WTC11 (cell line): ENCODE data around the gene ADGRL3. TPM values are rescaled to one million over a fixed set of nuclear protein-coding genes. Genes with fewer than 3 reads are reported as not detected.

ENCODE experiments used
- ATAC-seq: fragments of 200-7000 bp; cut with Tn5 transposase; 2 replicates; pipeline ENCODE4 v1.10.0; 2021; ENCODE audit warnings: mild to moderate bottlenecking, moderate library complexity
- CTCF ChIA-PET: fragments of 300-600 bp; sonication (Branson Sonifier 250); formaldehyde crosslinking; loops from one replicate; lab custom pipeline; 2021; ENCODE audit warnings: antibody characterized with exemption; lab: Charles Lee
- POLR2A ChIA-PET: fragments of 350-600 bp; sonication (Branson Sonifier 250); formaldehyde crosslinking; loops from one replicate; lab custom pipeline; 2021; ENCODE audit warnings: antibody characterized with exemption; lab: Charles Lee
- DNase-seq: peaks from one replicate; pipeline ENCODE4 v3.0.0; 2021; ENCODE audit warnings: low spot score
- H3K27ac Mint-ChIP-seq: 2 replicates; pipeline ENCODE4 v1.8.0; 2021; ENCODE audit warnings: mixed read lengths
- H3K27me3 Mint-ChIP-seq: 2 replicates; pipeline ENCODE4 v1.8.0; 2021; ENCODE audit warnings: low read depth, mild to moderate bottlenecking, moderate library complexity, mixed read lengths
- H3K36me3 Mint-ChIP-seq: 2 replicates; pipeline ENCODE4 v1.8.0; 2021; ENCODE audit warnings: mixed read lengths
- H3K4me1 Mint-ChIP-seq: 2 replicates; pipeline ENCODE4 v1.8.0; 2022; ENCODE audit warnings: mixed read lengths
- H3K4me3 Mint-ChIP-seq: 2 replicates; pipeline ENCODE4 v1.8.0; 2021; ENCODE audit warnings: mild to moderate bottlenecking, moderate library complexity, mixed read lengths
- H3K9me3 Mint-ChIP-seq: 2 replicates; pipeline ENCODE4 v1.8.0; 2021; ENCODE audit warnings: mixed read lengths
- ATF1 ChIP-seq: sonication (generic); formaldehyde crosslinking; IDR thresholded peaks from 2 replicates; pipeline ENCODE4 v1.8.1; 2023; ENCODE audit warnings: mild to moderate bottlenecking, moderate library complexity, missing genetic modification reagents
- CBFB ChIP-seq: sonication (generic); formaldehyde crosslinking; IDR thresholded peaks from 2 replicates; pipeline ENCODE4 v1.8.1; 2022; ENCODE audit warnings: mild to moderate bottlenecking, low read depth, missing genetic modification reagents
- CREM ChIP-seq: sonication (generic); formaldehyde crosslinking; IDR thresholded peaks from 2 replicates; pipeline ENCODE4 v1.8.1; 2022; ENCODE audit warnings: mild to moderate bottlenecking, missing genetic modification reagents, moderate library complexity
- FOXK1 ChIP-seq: sonication (generic); formaldehyde crosslinking; IDR thresholded peaks from 2 replicates; pipeline ENCODE4 v1.8.0; 2022; ENCODE audit warnings: mild to moderate bottlenecking, moderate library complexity, missing genetic modification reagents
- FOXP1 ChIP-seq: sonication (generic); formaldehyde crosslinking; IDR thresholded peaks from 2 replicates; pipeline ENCODE4 v1.8.0; 2022; ENCODE audit warnings: missing genetic modification reagents, mild to moderate bottlenecking, moderate library complexity, borderline replicate concordance
- GABPB1 ChIP-seq: sonication (generic); formaldehyde crosslinking; IDR thresholded peaks from 2 replicates; pipeline ENCODE4 v1.8.1; 2023; ENCODE audit warnings: mild to moderate bottlenecking, missing genetic modification reagents
- IRF2 ChIP-seq: sonication (generic); formaldehyde crosslinking; IDR thresholded peaks from 2 replicates; pipeline ENCODE4 v1.8.0; 2022; ENCODE audit warnings: low read depth, missing genetic modification reagents, borderline replicate concordance
- KAT7 ChIP-seq: sonication (generic); formaldehyde crosslinking; IDR thresholded peaks from 2 replicates; pipeline ENCODE4 v1.8.1; 2023; ENCODE audit warnings: missing genetic modification reagents, mild to moderate bottlenecking, borderline replicate concordance
- MXD4 ChIP-seq: fragments of 250-450 bp; sonication (Bioruptor Pico); IDR thresholded peaks from 2 replicates; pipeline ENCODE4 v1.8.0; 2021; ENCODE audit warnings: mild to moderate bottlenecking, moderate library complexity, borderline replicate concordance
- NFE2L1 ChIP-seq: sonication (generic); formaldehyde crosslinking; IDR thresholded peaks from 2 replicates; pipeline ENCODE4 v1.8.1; 2023; ENCODE audit warnings: missing genetic modification reagents
- NFYB ChIP-seq: sonication (generic); formaldehyde crosslinking; conservative IDR thresholded peaks from 2 replicates; pipeline ENCODE4 v1.8.0; 2022; ENCODE audit warnings: low read depth, missing genetic modification reagents
- NR2C2 ChIP-seq: sonication (generic); formaldehyde crosslinking; IDR thresholded peaks from 2 replicates; pipeline ENCODE4 v1.8.0; 2022; ENCODE audit warnings: mild to moderate bottlenecking, missing genetic modification reagents
- NR3C1 ChIP-seq: sonication (generic); formaldehyde crosslinking; conservative IDR thresholded peaks from 2 replicates; pipeline ENCODE4 v1.8.1; 2023; ENCODE audit warnings: low read depth, mild to moderate bottlenecking, missing genetic modification reagents
- RORB ChIP-seq: fragments of 250-450 bp; sonication (Bioruptor Pico); IDR thresholded peaks from 2 replicates; pipeline ENCODE4 v1.9.0; 2021; ENCODE audit warnings: mild to moderate bottlenecking
- SMAD4 ChIP-seq: sonication (generic); formaldehyde crosslinking; IDR thresholded peaks from 2 replicates; pipeline ENCODE4 v1.8.0; 2022; ENCODE audit warnings: mild to moderate bottlenecking, missing genetic modification reagents
- SOX15 ChIP-seq: fragments of 250-450 bp; sonication (Bioruptor Pico); IDR thresholded peaks from 2 replicates; pipeline ENCODE4 v1.9.0; 2021; ENCODE audit warnings: mild to moderate bottlenecking
- ZBTB21 ChIP-seq: sonication (generic); formaldehyde crosslinking; IDR thresholded peaks from 2 replicates; pipeline ENCODE4 v1.8.1; 2023; ENCODE audit warnings: mild to moderate bottlenecking, missing genetic modification reagents, borderline replicate concordance
- ZNF138 ChIP-seq: sonication (generic); formaldehyde crosslinking; conservative IDR thresholded peaks from 2 replicates; pipeline ENCODE4 v1.8.1; 2022; ENCODE audit warnings: mild to moderate bottlenecking, moderate library complexity, missing genetic modification reagents
- ZNF317 ChIP-seq: sonication (generic); formaldehyde crosslinking; IDR thresholded peaks from 2 replicates; pipeline ENCODE4 v1.8.1; 2023; ENCODE audit warnings: low read depth, mild to moderate bottlenecking, moderate library complexity, missing genetic modification reagents, borderline replicate concordance
- ZNF416 ChIP-seq: fragments of 250-450 bp; sonication (Bioruptor Pico); IDR thresholded peaks from 2 replicates; pipeline ENCODE4 v1.9.0; 2021; ENCODE audit warnings: mild to moderate bottlenecking, inconsistent platforms
- ZNF671 ChIP-seq: fragments of 250-450 bp; sonication (Bioruptor Pico); IDR thresholded peaks from 2 replicates; pipeline ENCODE4 v1.8.0; 2021; ENCODE audit warnings: mild to moderate bottlenecking
- total RNA-seq: library from RNA; stranded (reverse); gene quantifications from 3 replicates; pipeline ENCODE4 v1.2.3, GENCODE V29; 2021
- TF ChIP-seq, protein P1 (sequence below): sonication (generic); formaldehyde crosslinking; conservative IDR thresholded peaks from 2 replicates; pipeline ENCODE4 v1.8.1; 2022; ENCODE audit warnings: mild to moderate bottlenecking, missing genetic modification reagents
- TF ChIP-seq, protein P2 (sequence below): sonication (generic); formaldehyde crosslinking; IDR thresholded peaks from 2 replicates; pipeline ENCODE4 v1.8.1; 2022; ENCODE audit warnings: low read depth, mild to moderate bottlenecking, moderate library complexity, missing genetic modification reagents, borderline replicate concordance
- TF ChIP-seq, protein P3 (sequence below): sonication (generic); formaldehyde crosslinking; IDR thresholded peaks from 2 replicates; pipeline ENCODE4 v1.8.0; 2022; ENCODE audit warnings: mild to moderate bottlenecking, missing genetic modification reagents
- TF ChIP-seq, protein P4 (sequence below): sonication (generic); formaldehyde crosslinking; IDR thresholded peaks from 2 replicates; pipeline ENCODE4 v1.8.1; 2023; ENCODE audit warnings: mild to moderate bottlenecking, missing genetic modification reagents, borderline replicate concordance
- TF ChIP-seq, protein P5 (sequence below): sonication (generic); formaldehyde crosslinking; IDR thresholded peaks from 2 replicates; pipeline ENCODE4 v1.8.0; 2022; ENCODE audit warnings: mild to moderate bottlenecking, missing genetic modification reagents
- TF ChIP-seq, protein P6 (sequence below): sonication (generic); formaldehyde crosslinking; IDR thresholded peaks from 2 replicates; pipeline ENCODE4 v1.8.1; 2023; ENCODE audit warnings: mild to moderate bottlenecking, moderate library complexity, missing genetic modification reagents
- TF ChIP-seq, protein P7 (sequence below): sonication (generic); formaldehyde crosslinking; IDR thresholded peaks from 2 replicates; pipeline ENCODE4 v1.8.1; 2022; ENCODE audit warnings: mild to moderate bottlenecking, moderate library complexity, missing genetic modification reagents

ADGRL3 gene
- total RNA-seq, 1 experiment from 2014 or later: 8.7 TPM

DNA sequence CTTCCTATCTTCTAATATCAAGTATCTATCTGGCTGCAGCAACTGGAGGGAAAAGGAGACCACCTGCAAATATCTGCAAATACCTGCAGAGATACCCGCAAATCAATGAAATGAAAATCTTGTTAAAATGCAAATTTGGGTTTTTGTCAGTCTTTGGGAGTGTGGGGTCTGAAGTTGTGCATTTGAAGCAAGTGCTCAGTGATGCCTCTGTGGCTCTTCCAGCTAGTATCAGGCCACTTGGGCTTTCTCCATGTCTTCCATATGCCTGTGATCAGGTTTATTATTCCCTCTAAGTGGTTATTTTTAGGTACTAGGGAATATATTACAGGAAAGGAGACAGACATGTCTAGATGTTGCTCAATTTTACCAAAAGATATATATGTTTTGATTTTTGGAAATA lies 880.3 kb downstream of the ADGRL3 start (continued):
- TF ChIP-seq CBFB (CRISPR knock-in tag): no peak
- no peak for TF ChIP-seq NFE2L1 (CRISPR knock-in tag)

DNA sequence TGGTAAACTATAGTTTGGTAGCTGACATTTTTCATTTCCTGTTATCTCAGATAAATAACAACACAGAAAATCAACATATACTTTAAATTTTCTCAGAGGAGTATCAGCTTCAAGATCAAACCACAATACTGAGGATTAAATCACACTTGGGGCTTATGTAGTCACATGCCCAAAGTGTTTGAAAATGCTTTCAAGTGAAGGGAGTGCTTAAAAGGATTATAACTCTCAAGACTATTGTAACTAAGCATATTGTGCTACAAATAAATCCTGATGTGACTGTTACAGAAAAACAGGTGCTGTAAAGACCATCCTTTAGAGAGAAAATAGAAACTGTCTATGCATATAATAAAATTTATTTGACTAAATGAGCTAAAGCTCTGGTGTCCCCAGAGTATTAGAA lies 887.6 kb downstream of the ADGRL3 start:
- H3K27ac Mint-ChIP-seq: no peak overlapping the region
- no peak for TF ChIP-seq ZNF416 (CRISPR knock-in tag)
- TF ChIP-seq, protein P1, sequence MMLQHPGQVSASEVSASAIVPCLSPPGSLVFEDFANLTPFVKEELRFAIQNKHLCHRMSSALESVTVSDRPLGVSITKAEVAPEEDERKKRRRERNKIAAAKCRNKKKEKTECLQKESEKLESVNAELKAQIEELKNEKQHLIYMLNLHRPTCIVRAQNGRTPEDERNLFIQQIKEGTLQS: no peak
- TF ChIP-seq, protein P2, sequence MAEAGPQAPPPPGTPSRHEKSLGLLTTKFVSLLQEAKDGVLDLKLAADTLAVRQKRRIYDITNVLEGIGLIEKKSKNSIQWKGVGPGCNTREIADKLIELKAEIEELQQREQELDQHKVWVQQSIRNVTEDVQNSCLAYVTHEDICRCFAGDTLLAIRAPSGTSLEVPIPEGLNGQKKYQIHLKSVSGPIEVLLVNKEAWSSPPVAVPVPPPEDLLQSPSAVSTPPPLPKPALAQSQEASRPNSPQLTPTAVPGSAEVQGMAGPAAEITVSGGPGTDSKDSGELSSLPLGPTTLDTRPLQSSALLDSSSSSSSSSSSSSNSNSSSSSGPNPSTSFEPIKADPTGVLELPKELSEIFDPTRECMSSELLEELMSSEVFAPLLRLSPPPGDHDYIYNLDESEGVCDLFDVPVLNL (CRISPR knock-in tag): no peak
- no peak for TF ChIP-seq CREM
- no peak for TF ChIP-seq NR2C2 (CRISPR knock-in tag)
- no peak for TF ChIP-seq ZNF671 (CRISPR knock-in tag)
- TF ChIP-seq NFYB: no peak
- TF ChIP-seq ATF1: no peak
- TF ChIP-seq, protein P3, sequence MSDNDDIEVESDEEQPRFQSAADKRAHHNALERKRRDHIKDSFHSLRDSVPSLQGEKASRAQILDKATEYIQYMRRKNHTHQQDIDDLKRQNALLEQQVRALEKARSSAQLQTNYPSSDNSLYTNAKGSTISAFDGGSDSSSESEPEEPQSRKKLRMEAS (CRISPR knock-in tag): no peak
- TF ChIP-seq ZNF138 (CRISPR knock-in tag): no peak
- no peak for TF ChIP-seq ZBTB21 (CRISPR knock-in tag)
- TF ChIP-seq NFE2L1 (CRISPR knock-in tag): no peak
- TF ChIP-seq NR3C1: no peak
- TF ChIP-seq, protein P4, sequence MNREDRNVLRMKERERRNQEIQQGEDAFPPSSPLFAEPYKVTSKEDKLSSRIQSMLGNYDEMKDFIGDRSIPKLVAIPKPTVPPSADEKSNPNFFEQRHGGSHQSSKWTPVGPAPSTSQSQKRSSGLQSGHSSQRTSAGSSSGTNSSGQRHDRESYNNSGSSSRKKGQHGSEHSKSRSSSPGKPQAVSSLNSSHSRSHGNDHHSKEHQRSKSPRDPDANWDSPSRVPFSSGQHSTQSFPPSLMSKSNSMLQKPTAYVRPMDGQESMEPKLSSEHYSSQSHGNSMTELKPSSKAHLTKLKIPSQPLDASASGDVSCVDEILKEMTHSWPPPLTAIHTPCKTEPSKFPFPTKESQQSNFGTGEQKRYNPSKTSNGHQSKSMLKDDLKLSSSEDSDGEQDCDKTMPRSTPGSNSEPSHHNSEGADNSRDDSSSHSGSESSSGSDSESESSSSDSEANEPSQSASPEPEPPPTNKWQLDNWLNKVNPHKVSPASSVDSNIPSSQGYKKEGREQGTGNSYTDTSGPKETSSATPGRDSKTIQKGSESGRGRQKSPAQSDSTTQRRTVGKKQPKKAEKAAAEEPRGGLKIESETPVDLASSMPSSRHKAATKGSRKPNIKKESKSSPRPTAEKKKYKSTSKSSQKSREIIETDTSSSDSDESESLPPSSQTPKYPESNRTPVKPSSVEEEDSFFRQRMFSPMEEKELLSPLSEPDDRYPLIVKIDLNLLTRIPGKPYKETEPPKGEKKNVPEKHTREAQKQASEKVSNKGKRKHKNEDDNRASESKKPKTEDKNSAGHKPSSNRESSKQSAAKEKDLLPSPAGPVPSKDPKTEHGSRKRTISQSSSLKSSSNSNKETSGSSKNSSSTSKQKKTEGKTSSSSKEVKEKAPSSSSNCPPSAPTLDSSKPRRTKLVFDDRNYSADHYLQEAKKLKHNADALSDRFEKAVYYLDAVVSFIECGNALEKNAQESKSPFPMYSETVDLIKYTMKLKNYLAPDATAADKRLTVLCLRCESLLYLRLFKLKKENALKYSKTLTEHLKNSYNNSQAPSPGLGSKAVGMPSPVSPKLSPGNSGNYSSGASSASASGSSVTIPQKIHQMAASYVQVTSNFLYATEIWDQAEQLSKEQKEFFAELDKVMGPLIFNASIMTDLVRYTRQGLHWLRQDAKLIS (CRISPR knock-in tag): no peak
- TF ChIP-seq FOXK1 (CRISPR knock-in tag): no peak
- TF ChIP-seq SOX15 (CRISPR knock-in tag): no peak
- TF ChIP-seq, protein P5, sequence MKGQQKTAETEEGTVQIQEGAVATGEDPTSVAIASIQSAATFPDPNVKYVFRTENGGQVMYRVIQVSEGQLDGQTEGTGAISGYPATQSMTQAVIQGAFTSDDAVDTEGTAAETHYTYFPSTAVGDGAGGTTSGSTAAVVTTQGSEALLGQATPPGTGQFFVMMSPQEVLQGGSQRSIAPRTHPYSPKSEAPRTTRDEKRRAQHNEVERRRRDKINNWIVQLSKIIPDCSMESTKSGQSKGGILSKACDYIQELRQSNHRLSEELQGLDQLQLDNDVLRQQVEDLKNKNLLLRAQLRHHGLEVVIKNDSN: no peak
- TF ChIP-seq, all 79 proteins: peak for 0
- H3K4me1 Mint-ChIP-seq: no peaks in the 10 kb centered on the region
- CTCF ChIA-PET: no interaction called here
- POLR2A ChIA-PET: no interaction called here
- no peak overlapping the region for H3K4me3 Mint-ChIP-seq
- H3K27me3 Mint-ChIP-seq: no peaks in the 10 kb centered on the region; the same call in 1 of the 2 replicates
- DNase-seq: no peak
- H3K36me3 Mint-ChIP-seq: peaks cover 3% of the 10 kb centered on the region
- peaks cover 22% of the 10 kb centered on the region for H3K9me3 Mint-ChIP-seq
- no peak for ATAC-seq

DNA sequence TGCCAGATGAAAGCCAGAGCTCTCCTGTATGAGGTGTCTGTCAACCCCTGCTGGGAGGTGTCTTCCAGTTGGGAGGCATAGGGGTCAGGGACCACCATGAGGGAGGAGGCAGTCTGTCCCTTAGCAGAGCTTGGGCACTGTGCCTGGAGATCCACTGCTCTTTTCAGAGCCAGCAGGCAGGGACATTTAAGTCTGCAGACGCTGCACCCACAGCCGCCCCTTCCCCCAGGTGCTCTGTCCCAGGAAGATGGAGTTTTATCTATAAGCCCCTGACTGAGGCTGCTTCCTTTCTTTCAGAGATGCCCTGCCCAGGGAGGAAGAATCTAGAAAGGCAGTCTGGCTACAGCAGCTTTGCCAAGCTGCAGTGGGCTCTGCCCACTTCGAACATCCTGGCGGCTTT lies 893.6 kb downstream of the ADGRL3 start:
- Mint-ChIP-seq H3K36me3 (peaks cover 6% of the 10 kb centered on the region), H3K27ac (no peak overlapping the region), H3K4me3 (no peak overlapping the region), H3K4me1 (no peaks in the 10 kb centered on the region), H3K9me3 (peaks cover 29% of the 10 kb centered on the region), H3K27me3 (no peaks in the 10 kb centered on the region; the same call in 1 of the 2 replicates)
- TF ChIP-seq KAT7 (CRISPR knock-in tag) (no peak), RORB (CRISPR knock-in tag) (no peak), MXD4 (CRISPR knock-in tag) (no peak), GABPB1 (CRISPR knock-in tag) (no peak), SMAD4 (CRISPR knock-in tag) (no peak), ZNF317 (CRISPR knock-in tag) (no peak), IRF2 (CRISPR knock-in tag) (no peak), FOXP1 (no peak)
- TF ChIP-seq, protein P6, sequence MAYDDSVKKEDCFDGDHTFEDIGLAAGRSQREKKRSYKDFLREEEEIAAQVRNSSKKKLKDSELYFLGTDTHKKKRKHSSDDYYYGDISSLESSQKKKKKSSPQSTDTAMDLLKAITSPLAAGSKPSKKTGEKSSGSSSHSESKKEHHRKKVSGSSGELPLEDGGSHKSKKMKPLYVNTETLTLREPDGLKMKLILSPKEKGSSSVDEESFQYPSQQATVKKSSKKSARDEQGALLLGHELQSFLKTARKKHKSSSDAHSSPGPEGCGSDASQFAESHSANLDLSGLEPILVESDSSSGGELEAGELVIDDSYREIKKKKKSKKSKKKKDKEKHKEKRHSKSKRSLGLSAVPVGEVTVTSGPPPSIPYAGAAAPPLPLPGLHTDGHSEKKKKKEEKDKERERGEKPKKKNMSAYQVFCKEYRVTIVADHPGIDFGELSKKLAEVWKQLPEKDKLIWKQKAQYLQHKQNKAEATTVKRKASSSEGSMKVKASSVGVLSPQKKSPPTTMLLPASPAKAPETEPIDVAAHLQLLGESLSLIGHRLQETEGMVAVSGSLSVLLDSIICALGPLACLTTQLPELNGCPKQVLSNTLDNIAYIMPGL (CRISPR knock-in tag): no peak
- TF ChIP-seq, protein P7, sequence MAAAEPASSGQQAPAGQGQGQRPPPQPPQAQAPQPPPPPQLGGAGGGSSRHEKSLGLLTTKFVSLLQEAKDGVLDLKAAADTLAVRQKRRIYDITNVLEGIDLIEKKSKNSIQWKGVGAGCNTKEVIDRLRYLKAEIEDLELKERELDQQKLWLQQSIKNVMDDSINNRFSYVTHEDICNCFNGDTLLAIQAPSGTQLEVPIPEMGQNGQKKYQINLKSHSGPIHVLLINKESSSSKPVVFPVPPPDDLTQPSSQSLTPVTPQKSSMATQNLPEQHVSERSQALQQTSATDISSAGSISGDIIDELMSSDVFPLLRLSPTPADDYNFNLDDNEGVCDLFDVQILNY (CRISPR knock-in tag): no peak
- ChIA-PET CTCF (no interaction called here), POLR2A (no interaction called here)
- ATAC-seq: no peak
- DNase-seq: no peak
